NB4 (cell line): Measurements from ENCODE around the gene PAIP2B.

Source experiments
- MYC ChIP-seq: IDR thresholded peaks from 2 replicates; pipeline ENCODE4 v1.6.1; 2011; ENCODE audit warnings: low read depth, low read length
- POLR2A ChIP-seq: IDR thresholded peaks from 2 replicates; pipeline ENCODE4 v1.6.1; 2011; ENCODE audit warnings: mild to moderate bottlenecking; ENCODE audit not compliant: insufficient read length; ENCODE audit errors: extremely low read depth
- TF ChIP-seq, protein P1 (sequence below): IDR thresholded peaks from one replicate; pipeline ENCODE4 v1.5.1; 2012; ENCODE audit warnings: low read depth, low read length

DNA sequence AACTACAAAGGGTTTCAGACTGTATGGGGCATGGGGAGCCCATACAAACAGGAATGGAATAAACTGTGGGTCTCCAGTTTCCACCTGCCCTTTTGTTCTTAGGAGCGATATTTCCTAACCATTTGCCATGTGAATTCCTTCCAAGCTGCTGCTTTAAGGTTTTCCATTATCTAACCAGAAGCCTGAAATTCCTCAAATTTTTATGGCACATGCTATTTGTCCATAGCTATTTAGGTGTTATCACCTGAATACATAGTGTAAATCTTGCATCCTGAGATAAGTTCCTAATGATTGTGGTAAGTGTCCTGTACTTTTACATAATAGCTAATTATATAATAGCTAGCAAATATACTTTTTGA is 17.4 kb upstream of the PAIP2B start:
- TF ChIP-seq, protein P1, sequence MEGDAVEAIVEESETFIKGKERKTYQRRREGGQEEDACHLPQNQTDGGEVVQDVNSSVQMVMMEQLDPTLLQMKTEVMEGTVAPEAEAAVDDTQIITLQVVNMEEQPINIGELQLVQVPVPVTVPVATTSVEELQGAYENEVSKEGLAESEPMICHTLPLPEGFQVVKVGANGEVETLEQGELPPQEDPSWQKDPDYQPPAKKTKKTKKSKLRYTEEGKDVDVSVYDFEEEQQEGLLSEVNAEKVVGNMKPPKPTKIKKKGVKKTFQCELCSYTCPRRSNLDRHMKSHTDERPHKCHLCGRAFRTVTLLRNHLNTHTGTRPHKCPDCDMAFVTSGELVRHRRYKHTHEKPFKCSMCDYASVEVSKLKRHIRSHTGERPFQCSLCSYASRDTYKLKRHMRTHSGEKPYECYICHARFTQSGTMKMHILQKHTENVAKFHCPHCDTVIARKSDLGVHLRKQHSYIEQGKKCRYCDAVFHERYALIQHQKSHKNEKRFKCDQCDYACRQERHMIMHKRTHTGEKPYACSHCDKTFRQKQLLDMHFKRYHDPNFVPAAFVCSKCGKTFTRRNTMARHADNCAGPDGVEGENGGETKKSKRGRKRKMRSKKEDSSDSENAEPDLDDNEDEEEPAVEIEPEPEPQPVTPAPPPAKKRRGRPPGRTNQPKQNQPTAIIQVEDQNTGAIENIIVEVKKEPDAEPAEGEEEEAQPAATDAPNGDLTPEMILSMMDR = no peak
- TF ChIP-seq POLR2A = no peak
- TF ChIP-seq MYC = no peak
